GM21737 (cell line): ENCODE data around the gene SAMD1.

Experiments used
- ATAC-seq: cut with Tn5 transposase; IDR thresholded peaks from one replicate; pipeline ENCODE4 v1.9.1; 2021; ENCODE audit warnings: mild to moderate bottlenecking, moderate library complexity; ENCODE audit not compliant: unreplicated experiment

Gene SAMD1

GRCh38 chr19:14090509-14091080, at the start of gene SAMD1:
SAMD1 (minus strand) TSS chr19:14090751.
- peak; percentile 28 for ATAC-seq

GRCh38 chr19:14139944-14140343, 49.4 kb upstream of the SAMD1 start:
- ATAC-seq: no peak

- no peak for ATAC-seq
Observed at GRCh38 chr19:14138576-14139265, 48.2 kb upstream of the SAMD1 start.

GRCh38 chr19:14136509-14137281, 46.1 kb upstream of the SAMD1 start, which contains the start of gene ASF1B:
ASF1B (minus strand) TSS chr19:14136589; CDS start chr19:14136456, 133 bp downstream.
- peak; percentile 77 for ATAC-seq

- no peak for ATAC-seq
Observed at GRCh38 chr19:14135985-14136508, 45.5 kb upstream of the SAMD1 start.

GRCh38 chr19:14135355-14135754, 44.8 kb upstream of the SAMD1 start:
- no peak for ATAC-seq

GRCh38 chr19:14127929-14128509, 37.5 kb upstream of the SAMD1 start:
- no peak for ATAC-seq

GRCh38 chr19:14127176-14127575, 36.6 kb upstream of the SAMD1 start:
- no peak for ATAC-seq

GRCh38 chr19:14122924-14123323, 32.4 kb upstream of the SAMD1 start:
- no peak for ATAC-seq

GRCh38 chr19:14120497-14120780, 29.9 kb upstream of the SAMD1 start:
- ATAC-seq: no peak

GRCh38 chr19:14119644-14120496, 29.3 kb upstream of the SAMD1 start:
- ATAC-seq: no peak

- ATAC-seq: no peak
Observed at GRCh38 chr19:14119146-14119545, 28.6 kb upstream of the SAMD1 start.

- peak; percentile 20 for ATAC-seq
Observed at GRCh38 chr19:14118165-14119051, 27.9 kb upstream of the SAMD1 start.

- peak; percentile 82 for ATAC-seq
Observed at GRCh38 chr19:14117668-14118164, 27.2 kb upstream of the SAMD1 start, which contains the start of gene PRKACA. PRKACA (minus strand) TSS chr19:14117762; CDS start chr19:14117547, 215 bp downstream.

- no peak for ATAC-seq
Observed at GRCh38 chr19:14116918-14117578, 26.5 kb upstream of the SAMD1 start.

- ATAC-seq: no peak
Observed at GRCh38 chr19:14116525-14116917, 26.0 kb upstream of the SAMD1 start.

- no peak for ATAC-seq
Observed at GRCh38 chr19:14115756-14116155, 25.2 kb upstream of the SAMD1 start.

- no peak for ATAC-seq
Observed at GRCh38 chr19:14114854-14115253, 24.3 kb upstream of the SAMD1 start.

- no peak for ATAC-seq
Observed at GRCh38 chr19:14114439-14114838, 23.9 kb upstream of the SAMD1 start.
